Measurements from ENCODE around the gene KANTR.

The KANTR gene

GRCh38 chrX:53133400-53133799 lies 39.5 kb downstream of the KANTR start:
- no peaks in the 10 kb centered on the region for H3K27me3 ChIP-seq
- DNase-seq = no peak
- no peak for TF ChIP-seq CTCF (IDR thresholded peaks at IDR 0.05)
- no peak overlapping the region for H3K4me3 ChIP-seq
- peaks cover 0 to 6% (median 0%) of the 10 kb centered on the region in 3 donors for H3K36me3 ChIP-seq
- no peaks in the 10 kb centered on the region for H3K9me3 ChIP-seq
- intact Hi-C loops (cut with DNase I; ENCODE audit: low total_unique reads) = no loop called here
- no peaks in the 10 kb centered on the region for H3K4me1 ChIP-seq
- H3K27ac ChIP-seq = no peak overlapping the region

GRCh38 chrX:53135581-53135980 lies 41.6 kb downstream of the KANTR start:
- Histone ChIP-seq H3K4me1 (no peaks in the 10 kb centered on the region), H3K27ac (no peak overlapping the region), H3K36me3 (peaks cover 0 to 6% (median 0%) of the 10 kb centered on the region in 3 donors), H3K27me3 (no peaks in the 10 kb centered on the region), H3K4me3 (no peak overlapping the region), H3K9me3 (no peaks in the 10 kb centered on the region)
- DNase-seq = no peak
- intact Hi-C loops (cut with DNase I; ENCODE audit: low total_unique reads) = no loop called here
- TF ChIP-seq CTCF (IDR thresholded peaks at IDR 0.05) = no peak

- Histone ChIP-seq H3K36me3 (peaks cover 0 to 6% (median 0%) of the 10 kb centered on the region in 3 donors), H3K9me3 (peaks cover 0 to 4% (median 0%) of the 10 kb centered on the region in 3 donors), H3K4me3 (no peak overlapping the region), H3K27me3 (no peaks in the 10 kb centered on the region), H3K4me1 (no peaks in the 10 kb centered on the region), H3K27ac (no peak overlapping the region)
- no peak for TF ChIP-seq CTCF (IDR thresholded peaks at IDR 0.05)
- DNase-seq = no peak
- intact Hi-C loops (cut with DNase I; ENCODE audit: low total_unique reads) = no loop called here
Measured at GRCh38 chrX:53153581-53153980, 59.6 kb downstream of the KANTR start.

- no peak for TF ChIP-seq CTCF (IDR thresholded peaks at IDR 0.05)
- Histone ChIP-seq H3K4me1 (no peaks in the 10 kb centered on the region), H3K27me3 (no peaks in the 10 kb centered on the region), H3K9me3 (peaks cover 0 to 4% (median 0%) of the 10 kb centered on the region in 3 donors), H3K27ac (no peak overlapping the region), H3K36me3 (peaks cover 0 to 6% (median 0%) of the 10 kb centered on the region in 3 donors), H3K4me3 (no peak overlapping the region)
- DNase-seq = no peak
- intact Hi-C loops (cut with DNase I; ENCODE audit: low total_unique reads) = no loop called here
Measured at GRCh38 chrX:53155512-53156206, 61.7 kb downstream of the KANTR start.

- Histone ChIP-seq H3K4me1 (no peaks in the 10 kb centered on the region), H3K27me3 (no peaks in the 10 kb centered on the region), H3K36me3 (peaks cover 0 to 6% (median 0%) of the 10 kb centered on the region in 3 donors), H3K4me3 (no peak overlapping the region), H3K27ac (no peak overlapping the region), H3K9me3 (peaks cover 0 to 4% (median 0%) of the 10 kb centered on the region in 3 donors)
- DNase-seq = no peak
- intact Hi-C loops (cut with DNase I; ENCODE audit: low total_unique reads) = no loop called here
- TF ChIP-seq CTCF (IDR thresholded peaks at IDR 0.05) = no peak
Measured at GRCh38 chrX:53156207-53156596, 62.3 kb downstream of the KANTR start.
